GM23248 (cell line): ENCODE data around the gene GYS1. TPM values are rescaled to one million over a fixed set of nuclear protein-coding genes. Genes with fewer than 3 reads are reported as not detected.

Experiments used
- DNase-seq: peaks from one replicate; pipeline ENCODE4 v3.0.0-alpha.2; 2015
- H2AFZ ChIP-seq: fragments of 200-600 bp; sonication (generic); 2 replicates; pipeline ENCODE4 v1.6.1; 2016; ENCODE audit warnings: antibody characterized with exemption
- H3F3A ChIP-seq: fragments of 200-600 bp; sonication (generic); 2 replicates; pipeline ENCODE4 v1.6.1; 2016; ENCODE audit warnings: mild to moderate bottlenecking, antibody characterized with exemption, mixed run types; ENCODE audit not compliant: insufficient read depth
- H3K27ac ChIP-seq: fragments of 200-600 bp; sonication (generic); 2 replicates; pipeline ENCODE4 v1.5.1; 2016; ENCODE audit warnings: mild to moderate bottlenecking
- H3K27me3 ChIP-seq: fragments of 200-600 bp; sonication (generic); replicated peaks from 2 replicates; pipeline ENCODE4 v1.6.1; 2016; ENCODE audit warnings: mild to moderate bottlenecking; ENCODE audit not compliant: insufficient read depth
- H3K36me3 ChIP-seq: fragments of 200-600 bp; sonication (generic); 2 replicates; pipeline ENCODE4 v1.6.1; 2016; ENCODE audit warnings: low read depth, mild to moderate bottlenecking
- H3K4me1 ChIP-seq: fragments of 200-600 bp; sonication (generic); 2 replicates; pipeline ENCODE4 v1.6.1; 2016; ENCODE audit warnings: mild to moderate bottlenecking; ENCODE audit not compliant: insufficient read depth
- H3K4me2 ChIP-seq: fragments of 200-600 bp; sonication (generic); one replicate; pipeline ENCODE4 v1.6.1; 2016; ENCODE audit warnings: mild to moderate bottlenecking; ENCODE audit not compliant: unreplicated experiment
- H3K4me3 ChIP-seq: fragments of 200-600 bp; sonication (generic); 2 replicates; pipeline ENCODE4 v1.5.1; 2016; ENCODE audit warnings: mild to moderate bottlenecking
- H3K79me2 ChIP-seq: fragments of 200-600 bp; sonication (generic); 2 replicates; pipeline ENCODE4 v1.6.1; 2016; ENCODE audit warnings: mild to moderate bottlenecking; ENCODE audit not compliant: insufficient read depth
- H3K9ac ChIP-seq: fragments of 200-600 bp; sonication (generic); 2 replicates; pipeline ENCODE4 v1.6.1; 2016; ENCODE audit warnings: mild to moderate bottlenecking
- H3K9me2 ChIP-seq: fragments of 200-600 bp; sonication (generic); 2 replicates; pipeline ENCODE4 v1.6.1; 2016; ENCODE audit warnings: mixed run types, mild to moderate bottlenecking, moderate library complexity; ENCODE audit not compliant: insufficient read depth
- H3K9me3 ChIP-seq: fragments of 200-600 bp; sonication (generic); one replicate; pipeline ENCODE4 v1.6.1; 2017; ENCODE audit warnings: low read depth
- H4K20me1 ChIP-seq: fragments of 200-600 bp; sonication (generic); 2 replicates; pipeline ENCODE4 v1.6.0; 2016; ENCODE audit not compliant: insufficient read depth
- EZH2 ChIP-seq: fragments of 200-600 bp; sonication (generic); IDR thresholded peaks from 2 replicates; pipeline ENCODE4 v1.6.1; 2018; ENCODE audit warnings: antibody characterized with exemption, mild to moderate bottlenecking; ENCODE audit not compliant: insufficient read depth, poor library complexity, severe bottlenecking
- EZH2phosphoT487 ChIP-seq: fragments of 200-600 bp; sonication (generic); IDR thresholded peaks from 2 replicates; pipeline ENCODE4 v1.6.1; 2018; ENCODE audit warnings: antibody characterized with exemption, moderate library complexity, mild to moderate bottlenecking, low read depth; ENCODE audit not compliant: insufficient read depth
- WGBS, 2 experiments: methylation state at CpG; one replicate each; pipeline ENCODE4 v1.1.6; 2015 to 2017; ENCODE audit warnings: low lambda C conversion rate in 2 of 2, low coverage in 1 of 2; ENCODE audit errors: missing lambda C conversion rate in 2 of 2; 5-methylcytosine and 5-hydroxymethylcytosine counted together
- in situ Hi-C: fragments of 300-500 bp; cut with MboI; formaldehyde crosslinking; loops from 2 replicates; pipeline ENCODE4 v1.15.0; 2020
- polyA plus RNA-seq: library from polyadenylated mRNA; unstranded; fragments of >200 nt; fragmentation: Nextera tagmentation; extraction: Ambion mirVana; gene quantifications from 2 replicates; pipeline ENCODE4 v1.2.1, GENCODE V29; 2016
- total RNA-seq: library from RNA; depleted of rRNA; stranded (reverse); fragments of >200 nt; shearing (Covaris generic); gene quantifications from 2 replicates; pipeline ENCODE4 v1.2.3, GENCODE V29; 2014

GYS1 gene
- total and polyA plus RNA-seq, 2 experiments from 2014 or later, result 78.4 to 85.6 TPM

DNA sequence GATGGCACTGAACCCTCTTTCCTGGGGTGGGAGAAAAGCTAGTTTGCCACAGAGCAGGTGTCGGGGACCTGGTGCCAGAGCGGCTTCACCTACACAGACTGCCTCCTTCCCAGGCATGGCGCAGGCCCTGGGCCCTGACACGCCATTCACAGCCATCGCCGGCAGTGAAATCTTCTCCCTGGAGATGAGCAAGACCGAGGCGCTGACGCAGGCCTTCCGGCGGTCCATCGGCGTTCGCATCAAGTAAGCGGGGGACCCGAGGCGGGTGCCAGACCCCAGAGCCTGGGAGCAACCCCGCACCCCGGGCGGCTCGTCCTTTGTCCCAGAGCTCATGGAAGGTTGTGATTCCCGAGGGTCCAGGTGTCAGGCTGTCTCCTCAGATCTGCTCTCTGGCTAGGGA lies 13.8 kb upstream of the GYS1 start:
- H3F3A ChIP-seq, result no peaks in the 10 kb centered on the region
- no peaks in the 10 kb centered on the region for H3K9me3 ChIP-seq
- no peak for TF ChIP-seq EZH2
- TF ChIP-seq EZH2phosphoT487, result no peak
- DNase-seq, result no peak
- no peaks in the 10 kb centered on the region for H3K4me1 ChIP-seq
- in situ Hi-C loops, result no loop called here
- H2AFZ ChIP-seq, result no peak overlapping the region
- no peaks in the 10 kb centered on the region for H3K27me3 ChIP-seq
- H3K79me2 ChIP-seq, result peaks cover 6% of the 10 kb centered on the region; the same call in 1 of the 2 replicates
- no peak overlapping the region for H3K4me2 ChIP-seq
- no peak overlapping the region for H3K9ac ChIP-seq
- H3K36me3 ChIP-seq, result peaks cover 3% of the 10 kb centered on the region; the same call in 1 of the 2 replicates
- no peaks in the 10 kb centered on the region for H3K9me2 ChIP-seq
- no peaks in the 10 kb centered on the region for H4K20me1 ChIP-seq
- 94 to 95% methylated on average over 17 to 22 of the region's 22 CpGs for WGBS, 2 experiments
- H3K27ac ChIP-seq, result no peak overlapping the region
- no peak overlapping the region for H3K4me3 ChIP-seq

DNA sequence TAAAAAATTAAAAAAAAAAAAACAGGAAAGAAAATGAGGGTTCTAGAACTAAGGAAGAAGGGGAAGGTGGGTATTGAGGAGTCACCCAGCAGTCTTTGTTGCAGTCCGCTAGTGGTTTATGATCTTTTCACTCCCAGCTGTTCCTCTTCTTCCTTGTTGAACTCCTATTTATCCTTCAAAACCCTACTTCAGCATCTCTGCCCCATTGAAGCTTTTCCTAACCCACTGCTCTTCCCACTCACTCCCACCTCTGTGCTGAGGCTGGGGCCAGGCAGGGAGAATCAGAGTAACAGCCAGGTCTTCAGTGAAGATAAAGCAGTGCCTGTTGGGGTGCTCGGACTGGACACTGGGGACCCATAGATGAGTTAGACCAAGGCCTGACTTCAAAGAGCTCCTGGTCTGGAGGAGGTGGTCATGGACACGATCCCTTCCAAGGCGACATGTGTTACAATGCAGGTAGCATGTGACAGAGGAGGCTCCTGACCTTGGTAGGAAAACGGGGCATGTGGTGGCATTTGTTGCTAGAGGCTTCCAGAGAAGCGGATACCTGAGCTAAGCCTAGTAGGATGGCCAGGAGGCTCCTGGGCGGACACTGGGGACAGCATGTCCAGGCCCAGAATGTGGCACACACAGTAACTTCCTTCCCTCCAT lies 12.0 kb upstream of the GYS1 start:
- H3F3A ChIP-seq, result no peaks in the 10 kb centered on the region
- TF ChIP-seq EZH2phosphoT487 (no peak), EZH2 (no peak)
- no peak overlapping the region for H3K4me2 ChIP-seq
- H3K9ac ChIP-seq, result no peak overlapping the region
- no peak overlapping the region for H2AFZ ChIP-seq
- H3K27ac ChIP-seq, result no peak overlapping the region
- WGBS, 2 experiments, result 93 to 97% methylated on average over 7 of the region's 7 CpGs
- H3K9me2 ChIP-seq, result no peaks in the 10 kb centered on the region
- no peaks in the 10 kb centered on the region for H3K9me3 ChIP-seq
- no peak overlapping the region for H3K4me3 ChIP-seq
- in situ Hi-C loops, result no loop called here
- H4K20me1 ChIP-seq, result no peaks in the 10 kb centered on the region
- H3K27me3 ChIP-seq, result no peaks in the 10 kb centered on the region
- H3K4me1 ChIP-seq, result no peaks in the 10 kb centered on the region
- peaks cover 11% of the 10 kb centered on the region; the same call in 1 of the 2 replicates for H3K79me2 ChIP-seq
- peaks cover 3% of the 10 kb centered on the region; the same call in 1 of the 2 replicates for H3K36me3 ChIP-seq
- DNase-seq, result no peak

- Histone ChIP-seq H3K4me3 (no peak overlapping the region), H3K9me3 (no peaks in the 10 kb centered on the region), H3K79me2 (peaks cover 14% of the 10 kb centered on the region; the same call in 1 of the 2 replicates), H3K9me2 (no peaks in the 10 kb centered on the region), H3K4me2 (no peak overlapping the region), H3K9ac (no peak overlapping the region), H4K20me1 (no peaks in the 10 kb centered on the region), H3F3A (no peaks in the 10 kb centered on the region), H3K27ac (no peak overlapping the region), H3K27me3 (no peaks in the 10 kb centered on the region), H2AFZ (no peak overlapping the region), H3K4me1 (no peaks in the 10 kb centered on the region), H3K36me3 (peaks cover 3% of the 10 kb centered on the region; the same call in 1 of the 2 replicates)
- no peak for TF ChIP-seq EZH2phosphoT487
- no peak for TF ChIP-seq EZH2
- in situ Hi-C loops, result no loop called here
- DNase-seq, result no peak
- 95 to 98% methylated on average over 15 of the region's 15 CpGs for WGBS, 2 experiments
Observed at GRCh38 chr19:49004133-49004532, 11.0 kb upstream of the GYS1 start.

DNA sequence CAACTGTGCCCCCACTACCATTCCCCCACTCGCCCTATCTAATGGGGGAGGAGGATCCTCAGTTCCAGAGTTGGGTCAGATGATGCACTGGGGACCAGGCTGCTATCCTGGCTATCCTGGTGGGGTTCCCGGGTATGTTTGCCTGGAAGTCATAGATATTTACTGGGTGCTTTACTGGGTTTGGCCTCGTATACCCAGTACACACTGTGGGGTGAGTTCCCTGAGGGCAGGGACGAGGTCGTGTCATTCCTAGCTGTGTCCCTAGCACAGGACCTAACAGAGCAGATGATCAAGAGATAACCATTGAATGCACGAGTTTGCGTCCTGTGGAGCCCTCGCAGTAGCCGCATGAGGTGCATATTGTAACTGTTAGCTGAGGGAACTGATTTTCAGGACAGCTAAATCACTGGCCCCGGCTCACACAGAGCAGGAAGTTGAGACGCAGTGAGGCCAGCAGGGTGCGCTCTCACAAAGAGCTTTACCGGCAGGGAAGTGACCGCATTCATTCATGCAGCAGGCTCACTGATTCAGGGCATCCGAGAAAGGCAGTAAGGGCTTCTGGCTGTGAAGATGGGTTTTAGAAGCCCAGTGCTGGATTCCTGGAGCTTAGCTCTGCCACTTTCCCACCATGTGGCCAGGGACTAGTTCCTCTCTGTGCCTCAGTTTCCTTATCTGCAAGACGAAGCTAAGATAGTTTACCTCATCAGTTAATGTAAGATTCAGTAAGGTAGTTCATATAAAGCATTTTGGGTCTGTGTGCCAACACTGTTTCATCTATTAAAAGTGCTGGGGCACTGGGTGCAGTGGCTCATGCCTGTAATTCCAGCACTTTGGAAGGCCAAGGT lies 6.6 kb upstream of the GYS1 start:
- WGBS, 2 experiments, result 36 to 39% methylated on average over 16 of the region's 16 CpGs
- no peaks in the 10 kb centered on the region for H3K27me3 ChIP-seq
- H3K27ac ChIP-seq, result no peak overlapping the region
- TF ChIP-seq EZH2, result no peak
- no peak for TF ChIP-seq EZH2phosphoT487
- H2AFZ ChIP-seq, result no peak overlapping the region
- no peaks in the 10 kb centered on the region for H3K9me2 ChIP-seq
- DNase-seq, result peak; percentile 91
- H3K4me2 ChIP-seq, result no peak overlapping the region
- no peak overlapping the region for H3K4me3 ChIP-seq
- H3K79me2 ChIP-seq, result peaks cover 54% of the 10 kb centered on the region
- H3K9ac ChIP-seq, result no peak overlapping the region
- in situ Hi-C loops, result no loop called here
- H3F3A ChIP-seq, result no peaks in the 10 kb centered on the region
- H3K36me3 ChIP-seq, result no peaks in the 10 kb centered on the region; the same call in 1 of the 2 replicates
- no peaks in the 10 kb centered on the region for H3K9me3 ChIP-seq
- H4K20me1 ChIP-seq, result no peaks in the 10 kb centered on the region
- H3K4me1 ChIP-seq, result peaks cover 4% of the 10 kb centered on the region; the same call in 1 of the 2 replicates
